GOT3 (cell line): ENCODE data around the gene NPBWR2.
"Not testable (repeated sequence)": the region's sequence is repeated elsewhere in the genome, so short reads cannot be mapped to it uniquely, and the experiment has no call there.

Experiments
- DNase-seq: peaks from one replicate; lab custom pipeline; 2025; ENCODE audit warnings: mixed read lengths; lab: John Stamatoyannopoulos, UW

Gene NPBWR2

GRCh38 chr20:64103871-64104666, 3.3 kb downstream of the NPBWR2 start:
- DNase-seq = no peak

- no peak for DNase-seq
These were observed 4.6 kb downstream of the NPBWR2 start for GRCh38 chr20:64102647-64103354.

- no peak for DNase-seq
These were observed 5.4 kb downstream of the NPBWR2 start for GRCh38 chr20:64101731-64102621.

- DNase-seq = no peak
These were observed 6.2 kb downstream of the NPBWR2 start for GRCh38 chr20:64100946-64101688.

- no peak for DNase-seq
These were observed 6.8 kb downstream of the NPBWR2 start for GRCh38 chr20:64100566-64100888.

- DNase-seq = no peak
These were observed 7.3 kb downstream of the NPBWR2 start for GRCh38 chr20:64099880-64100565.

GRCh38 chr20:64099086-64099786, 8.1 kb downstream of the NPBWR2 start:
- DNase-seq = no peak

- no peak for DNase-seq
These were observed 8.8 kb downstream of the NPBWR2 start for GRCh38 chr20:64098471-64099013.

- no peak for DNase-seq
These were observed 10.8 kb downstream of the NPBWR2 start for GRCh38 chr20:64096535-64096934.

GRCh38 chr20:64095927-64096326, 11.4 kb downstream of the NPBWR2 start:
- no peak for DNase-seq

- DNase-seq = no peak
These were observed 11.9 kb downstream of the NPBWR2 start for GRCh38 chr20:64095455-64095854.

- no peak for DNase-seq
These were observed 14.3 kb downstream of the NPBWR2 start for GRCh38 chr20:64093013-64093503.

- DNase-seq = no peak
These were observed 14.9 kb downstream of the NPBWR2 start for GRCh38 chr20:64092258-64093012.

- no peak for DNase-seq
These were observed 15.6 kb downstream of the NPBWR2 start for GRCh38 chr20:64091770-64092169.

- DNase-seq = no peak
These were observed 16.0 kb downstream of the NPBWR2 start for GRCh38 chr20:64091340-64091739.

GRCh38 chr20:64090165-64090564, 17.2 kb downstream of the NPBWR2 start:
- no peak for DNase-seq

GRCh38 chr20:64088586-64088985, 18.8 kb downstream of the NPBWR2 start:
- DNase-seq = not testable (repeated sequence)

- DNase-seq = not testable (repeated sequence)
These were observed 20.0 kb downstream of the NPBWR2 start for GRCh38 chr20:64087226-64087825.

GRCh38 chr20:64086801-64087200, 20.6 kb downstream of the NPBWR2 start:
- no peak for DNase-seq
